HCT116 (cell line): Measurements from ENCODE around the gene OR10G7. TPM values are rescaled to one million over a fixed set of nuclear protein-coding genes. Genes with fewer than 3 reads are reported as not detected.

ENCODE experiments used
- ATAC-seq: fragments of 200-7000 bp; cut with Tn5 transposase; 2 replicates; pipeline ENCODE4 v1.9.1; 2020; ENCODE audit warnings: mild to moderate bottlenecking, moderate library complexity
- BruUV-seq: library from RNA; stranded (reverse); fragments of 400-500 nt; replicated peaks from 2 replicates; lab custom pipeline; 2021; lab: Mats Ljungman, UMichigan
- CTCF ChIA-PET: fragments of 300-600 bp; sonication (Branson Sonifier 250); formaldehyde crosslinking; loops from one replicate; lab custom pipeline; 2021; ENCODE audit warnings: antibody characterized with exemption; lab: Charles Lee
- POLR2A ChIA-PET: fragments of 300-600, 350-600 bp; sonication (Branson Sonifier 250); formaldehyde crosslinking; loops from one replicate; lab custom pipeline; 2021; ENCODE audit warnings: antibody characterized with exemption; lab: Charles Lee
- RAD21 ChIA-PET, 2 experiments: fragments of 300-600 bp; sonication (Branson Sonifier 250); formaldehyde crosslinking; loops; one replicate each; lab custom pipeline; 2023; ENCODE audit warnings: low total read pairs in 2 of 2; ENCODE audit not compliant: uncharacterized antibody in 2 of 2, unreplicated experiment in 2 of 2, low non-redundant PET in 1 of 2; lab: Charles Lee
- DNase-seq: peaks from one replicate; pipeline ENCODE4 v3.0.0-alpha.2; 2010; ENCODE audit warnings: low read depth, low spot score
- H2AFZ ChIP-seq: fragments of 200-600 bp; shearing (Covaris generic), sonication (generic); 2 replicates; pipeline ENCODE4 v1.6.1; 2017; ENCODE audit warnings: low read depth, mixed run types, mixed read lengths, antibody characterized with exemption, low read length; ENCODE audit not compliant: poor library complexity, severe bottlenecking
- H3K27ac ChIP-seq: 2 replicates; pipeline ENCODE4 v1.5.1; 2012; ENCODE audit warnings: low read depth, low read length
- H3K27me3 ChIP-seq: fragments of 200-600 bp; sonication (generic); 2 replicates; pipeline ENCODE4 v1.6.1; 2016; ENCODE audit warnings: mixed run types, low read length, mixed read lengths; ENCODE audit not compliant: insufficient read depth
- H3K36me3 ChIP-seq, 2 experiments: fragments of 200-500 bp in 1 of 2; fragments of 200-600 bp in 1 of 2; sonication (Bioruptor generic) in 1 of 2; sonication (generic) in 1 of 2; 2 replicates each; pipeline versions ENCODE4 v1.5.1 to v1.6.1; 2014 to 2016; ENCODE audit warnings: low read length in 2 of 2, inconsistent platforms in 1 of 2, mixed read lengths in 1 of 2, mixed run types in 1 of 2; ENCODE audit not compliant: insufficient read depth in 2 of 2, control insufficient read depth in 1 of 2
- H3K4me1 ChIP-seq, 2 experiments: fragments of 200-600 bp in 1 of 2; sonication (generic) in 1 of 2; 2 replicates each; pipeline versions ENCODE4 v1.5.1 to v1.6.1; 2012 to 2017; ENCODE audit warnings: low read length in 2 of 2, inconsistent platforms in 1 of 2, mild to moderate bottlenecking in 1 of 2, mixed read lengths in 1 of 2, mixed run types in 1 of 2, moderate library complexity in 1 of 2; ENCODE audit not compliant: insufficient read depth in 2 of 2, control insufficient read depth in 1 of 2
- H3K4me2 ChIP-seq: fragments of 200-600 bp; sonication (generic); 2 replicates; pipeline ENCODE4 v1.6.1; 2017; ENCODE audit warnings: mixed run types, low read length, mixed read lengths
- H3K4me3 ChIP-seq, 2 experiments: fragments of 200-600 bp in 1 of 2; sonication (generic) in 1 of 2; replicated peaks in 1 of 2; 2 replicates each; pipeline ENCODE4 v1.5.1; 2011 to 2016; ENCODE audit warnings: low read length in 2 of 2, control low read depth in 1 of 2, low read depth in 1 of 2, mild to moderate bottlenecking in 1 of 2, mixed read lengths in 1 of 2, mixed run types in 1 of 2
- H3K79me2 ChIP-seq: fragments of 200-600 bp; sonication (generic); 2 replicates; pipeline ENCODE4 v1.6.1; 2017; ENCODE audit warnings: mild to moderate bottlenecking, mixed run types, low read length, moderate library complexity, mixed read lengths; ENCODE audit not compliant: insufficient read depth
- H3K9ac ChIP-seq: fragments of 200-600 bp; sonication (generic); 2 replicates; pipeline ENCODE4 v1.6.1; 2016; ENCODE audit warnings: low read length, mixed read lengths
- H3K9me2 ChIP-seq: fragments of 200-600 bp; sonication (generic), shearing (Covaris generic); 2 replicates; pipeline ENCODE4 v1.6.1; 2017; ENCODE audit warnings: mixed run types, mild to moderate bottlenecking, moderate library complexity; ENCODE audit not compliant: insufficient read depth
- H3K9me3 ChIP-seq, 2 experiments: fragments of 200-500 bp in 1 of 2; fragments of 200-600 bp in 1 of 2; sonication (Bioruptor generic) in 1 of 2; sonication (generic) in 1 of 2; 2 replicates each; pipeline ENCODE4 v1.6.1; 2014 to 2017; ENCODE audit warnings: low read length in 2 of 2, mixed read lengths in 2 of 2, inconsistent platforms in 1 of 2, low read depth in 1 of 2, mild to moderate bottlenecking in 1 of 2, mixed run types in 1 of 2, moderate library complexity in 1 of 2; ENCODE audit not compliant: control insufficient read depth in 1 of 2, insufficient read depth in 1 of 2
- H4K20me1 ChIP-seq: fragments of 200-600 bp; sonication (generic), shearing (Covaris generic); 2 replicates; pipeline ENCODE4 v1.6.1; 2017; ENCODE audit warnings: mixed run types, mild to moderate bottlenecking, moderate library complexity; ENCODE audit not compliant: insufficient read depth
- ATF3 ChIP-seq: IDR thresholded peaks from 2 replicates; pipeline ENCODE4 v1.6.1; 2012
- CBX3 ChIP-seq: IDR thresholded peaks from 2 replicates; pipeline ENCODE4 v1.6.1; 2012; ENCODE audit warnings: low read depth
- EGR1 ChIP-seq: IDR thresholded peaks from 2 replicates; pipeline ENCODE4 v1.6.1; 2012; ENCODE audit warnings: low read depth
- ELF1 ChIP-seq: IDR thresholded peaks from 2 replicates; pipeline ENCODE4 v1.6.1; 2012; ENCODE audit warnings: low read depth, borderline replicate concordance
- EZH2 ChIP-seq: fragments of 200-600 bp; sonication (generic); IDR thresholded peaks from 2 replicates; pipeline ENCODE4 v1.6.1; 2017; ENCODE audit warnings: antibody characterized with exemption, mixed run types
- EZH2phosphoT487 ChIP-seq: fragments of 200-600 bp; IDR thresholded peaks from 2 replicates; pipeline ENCODE4 v1.6.1; 2018; ENCODE audit warnings: antibody characterized with exemption, borderline replicate concordance
- FOSL1 ChIP-seq: IDR thresholded peaks from 2 replicates; pipeline ENCODE4 v1.6.1; 2012; ENCODE audit warnings: low read depth
- JUND ChIP-seq: IDR thresholded peaks from 2 replicates; pipeline ENCODE4 v1.6.1; 2012
- MAX ChIP-seq: IDR thresholded peaks from 2 replicates; pipeline ENCODE4 v1.6.1; 2012
- POLR2A ChIP-seq: IDR thresholded peaks from 2 replicates; pipeline ENCODE4 v1.7.0; 2011; ENCODE audit warnings: borderline replicate concordance; ENCODE audit not compliant: insufficient read depth, insufficient read length; ENCODE audit errors: extremely low read depth
- POLR2AphosphoS5 ChIP-seq: IDR thresholded peaks from 2 replicates; pipeline ENCODE4 v1.6.1; 2011; ENCODE audit warnings: mild to moderate bottlenecking, low read depth, low read length, moderate library complexity
- SIN3A ChIP-seq: IDR thresholded peaks from 2 replicates; pipeline ENCODE4 v1.6.1; 2012; ENCODE audit warnings: low read depth
- SRF ChIP-seq: IDR thresholded peaks from 2 replicates; pipeline ENCODE4 v1.6.1; 2012; ENCODE audit warnings: low read depth
- TCF7L2 ChIP-seq: IDR thresholded peaks from 2 replicates; pipeline ENCODE4 v1.7.0; 2011; ENCODE audit warnings: borderline replicate concordance, inconsistent platforms; ENCODE audit not compliant: insufficient read depth, insufficient read length; ENCODE audit errors: extremely low read depth
- ZFX ChIP-seq: fragments of 450-650 bp; IDR thresholded peaks from 2 replicates; pipeline ENCODE4 v1.6.1; 2017
- ZNF274 ChIP-seq: fragments of 200-500 bp; sonication (Bioruptor generic); IDR thresholded peaks from 2 replicates; pipeline ENCODE4 v1.6.1; 2014; ENCODE audit warnings: mild to moderate bottlenecking, low read depth, low read length, inconsistent platforms
- intact Hi-C: fragments of 100-400 bp; cut with micrococcal nuclease; formaldehyde crosslinking; loops from 2 replicates; pipeline ENCODE4 v1.10.0; 2022
- total RNA-seq: library from RNA; stranded (reverse); gene quantifications from one replicate; pipeline ENCODE4 v1.2.1, GENCODE V29; 2021; ENCODE audit not compliant: unreplicated experiment
- TF ChIP-seq, protein P1 (sequence below): IDR thresholded peaks from 2 replicates; pipeline ENCODE4 v1.6.1; 2012; ENCODE audit warnings: low read depth

The OR10G7 gene
- total RNA-seq, 1 experiment from 2014 or later, result not detected

DNA sequence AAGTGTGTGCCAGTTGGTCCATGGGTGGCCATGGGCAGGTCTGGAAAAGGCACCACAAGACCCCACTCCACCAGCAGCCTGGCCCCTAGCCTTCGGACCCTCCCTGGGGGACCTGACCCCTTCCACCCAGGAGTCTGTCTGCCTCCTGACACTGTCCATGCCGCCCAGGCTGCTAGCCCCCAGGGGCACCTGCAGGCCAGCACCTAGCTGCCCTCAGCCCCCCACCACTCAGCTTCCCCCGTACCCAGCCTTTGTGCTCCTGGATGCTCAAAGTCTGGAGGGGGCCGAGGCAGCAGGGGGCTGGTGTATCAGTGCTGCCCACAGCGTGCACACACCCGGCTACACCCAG is 34.3 kb upstream of the OR10G7 start:
- Histone ChIP-seq H3K4me2 (no peak overlapping the region), H4K20me1 (no peaks in the 10 kb centered on the region), H3K27me3 (peaks cover 25% of the 10 kb centered on the region), H3K4me1 (no peaks in the 10 kb centered on the region), H3K9me3 (no peaks in the 10 kb centered on the region), H3K4me3 (no peak overlapping the region), H3K79me2 (no peaks in the 10 kb centered on the region), H3K9ac (no peak overlapping the region), H3K36me3 (no peaks in the 10 kb centered on the region), H2AFZ (no peak overlapping the region), H3K27ac (no peak overlapping the region), H3K9me2 (no peaks in the 10 kb centered on the region)
- ChIA-PET CTCF (no interaction called here), POLR2A (no interaction called here), RAD21 (no interaction called here)
- intact Hi-C loops, result no loop called here
- DNase-seq (no peak), ATAC-seq (no peak)
- TF ChIP-seq SRF (no peak), ATF3 (no peak), EZH2phosphoT487 (no peak), CBX3 (no peak), MAX (no peak), FOSL1 (no peak), JUND (no peak), EGR1 (no peak), TCF7L2 (no peak), ZFX (no peak), POLR2AphosphoS5 (no peak), ZNF274 (no peak), POLR2A (no peak), SIN3A (no peak), ELF1 (no peak), EZH2 (no peak)
- TF ChIP-seq, protein P1, sequence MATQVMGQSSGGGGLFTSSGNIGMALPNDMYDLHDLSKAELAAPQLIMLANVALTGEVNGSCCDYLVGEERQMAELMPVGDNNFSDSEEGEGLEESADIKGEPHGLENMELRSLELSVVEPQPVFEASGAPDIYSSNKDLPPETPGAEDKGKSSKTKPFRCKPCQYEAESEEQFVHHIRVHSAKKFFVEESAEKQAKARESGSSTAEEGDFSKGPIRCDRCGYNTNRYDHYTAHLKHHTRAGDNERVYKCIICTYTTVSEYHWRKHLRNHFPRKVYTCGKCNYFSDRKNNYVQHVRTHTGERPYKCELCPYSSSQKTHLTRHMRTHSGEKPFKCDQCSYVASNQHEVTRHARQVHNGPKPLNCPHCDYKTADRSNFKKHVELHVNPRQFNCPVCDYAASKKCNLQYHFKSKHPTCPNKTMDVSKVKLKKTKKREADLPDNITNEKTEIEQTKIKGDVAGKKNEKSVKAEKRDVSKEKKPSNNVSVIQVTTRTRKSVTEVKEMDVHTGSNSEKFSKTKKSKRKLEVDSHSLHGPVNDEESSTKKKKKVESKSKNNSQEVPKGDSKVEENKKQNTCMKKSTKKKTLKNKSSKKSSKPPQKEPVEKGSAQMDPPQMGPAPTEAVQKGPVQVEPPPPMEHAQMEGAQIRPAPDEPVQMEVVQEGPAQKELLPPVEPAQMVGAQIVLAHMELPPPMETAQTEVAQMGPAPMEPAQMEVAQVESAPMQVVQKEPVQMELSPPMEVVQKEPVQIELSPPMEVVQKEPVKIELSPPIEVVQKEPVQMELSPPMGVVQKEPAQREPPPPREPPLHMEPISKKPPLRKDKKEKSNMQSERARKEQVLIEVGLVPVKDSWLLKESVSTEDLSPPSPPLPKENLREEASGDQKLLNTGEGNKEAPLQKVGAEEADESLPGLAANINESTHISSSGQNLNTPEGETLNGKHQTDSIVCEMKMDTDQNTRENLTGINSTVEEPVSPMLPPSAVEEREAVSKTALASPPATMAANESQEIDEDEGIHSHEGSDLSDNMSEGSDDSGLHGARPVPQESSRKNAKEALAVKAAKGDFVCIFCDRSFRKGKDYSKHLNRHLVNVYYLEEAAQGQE, result no peak
- BruUV-seq, result no TSS peak
